Measurements from ENCODE around the gene LAMC2.

Gene LAMC2

DNA sequence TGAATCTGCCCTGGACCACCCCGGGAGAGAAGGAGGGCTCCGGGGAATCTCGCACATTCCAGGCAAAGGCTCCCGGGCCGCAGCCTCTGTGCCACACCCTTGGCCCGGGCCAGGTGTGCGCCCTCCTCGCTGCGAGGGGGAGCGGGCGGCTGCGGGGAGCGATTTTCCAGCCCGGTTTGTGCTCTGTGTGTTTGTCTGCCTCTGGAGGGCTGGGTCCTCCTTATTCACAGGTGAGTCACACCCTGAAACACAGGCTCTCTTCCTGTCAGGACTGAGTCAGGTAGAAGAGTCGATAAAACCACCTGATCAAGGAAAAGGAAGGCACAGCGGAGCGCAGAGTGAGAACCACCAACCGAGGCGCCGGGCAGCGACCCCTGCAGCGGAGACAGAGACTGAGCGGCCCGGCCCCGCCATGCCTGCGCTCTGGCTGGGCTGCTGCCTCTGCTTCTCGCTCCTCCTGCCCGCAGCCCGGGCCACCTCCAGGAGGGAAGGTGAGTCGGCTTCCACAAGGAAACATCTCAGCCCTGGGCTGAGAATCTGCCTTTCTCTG, at the start of gene LAMC2:
Gene LAMC2 (plus strand): TSS at position 324 of the 550 bp plus-strand sequence. CDS start 89 bp downstream, at position 413.
- TF ChIP-seq EGR1 (IDR thresholded peaks at IDR 0.05), result no peak
- peak; percentile 61; the same call in 1 of the 2 replicates for TF ChIP-seq ZBTB7A (IDR thresholded peaks at IDR 0.05; ENCODE audit: low read depth)
- TF ChIP-seq TCF12 (IDR thresholded peaks at IDR 0.05; ENCODE audit: low read depth), result peak; percentile 85
- no peak for TF ChIP-seq REST (IDR thresholded peaks at IDR 0.05; ENCODE audit: low read depth)
- TF ChIP-seq NFIC (IDR thresholded peaks at IDR 0.05), result no peak
- TF ChIP-seq CEBPB (IDR thresholded peaks at IDR 0.05), result no peak
- peak; percentile 49 for TF ChIP-seq USF1 (IDR thresholded peaks at IDR 0.05)
- TF ChIP-seq YY1 (IDR thresholded peaks at IDR 0.05; ENCODE audit: low read depth), result peak; percentile 75
- TF ChIP-seq, protein P1, sequence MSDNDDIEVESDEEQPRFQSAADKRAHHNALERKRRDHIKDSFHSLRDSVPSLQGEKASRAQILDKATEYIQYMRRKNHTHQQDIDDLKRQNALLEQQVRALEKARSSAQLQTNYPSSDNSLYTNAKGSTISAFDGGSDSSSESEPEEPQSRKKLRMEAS (IDR thresholded peaks at IDR 0.05), result peak; percentile 56
- no peak for TF ChIP-seq TAF1 (IDR thresholded peaks at IDR 0.05; ENCODE audit: low read depth)
- no peak for TF ChIP-seq CREB1 (IDR thresholded peaks at IDR 0.05; ENCODE audit: low read depth)
- TF ChIP-seq TEAD4 (IDR thresholded peaks at IDR 0.05), result peak; percentile 70
- peak; percentile 31; the same call in 1 of the 2 replicates for TF ChIP-seq RAD21 (IDR thresholded peaks at IDR 0.05; ENCODE audit: low read depth)
- no peak; the same call in 1 of the 2 replicates for TF ChIP-seq EP300 (IDR thresholded peaks at IDR 0.05; ENCODE audit: borderline replicate concordance)
- TF ChIP-seq FOXM1 (IDR thresholded peaks at IDR 0.05; ENCODE audit: borderline replicate concordance, low read depth), result no peak

GRCh38 chr1:183137782-183138181, 48.3 kb upstream of the LAMC2 start:
- TF ChIP-seq, protein P1 (IDR thresholded peaks at IDR 0.05), result no peak

- TF ChIP-seq, protein P1 (IDR thresholded peaks at IDR 0.05), result no peak
- TF ChIP-seq TCF12 (IDR thresholded peaks at IDR 0.05; ENCODE audit: low read depth) (no peak), CREB1 (IDR thresholded peaks at IDR 0.05; ENCODE audit: low read depth) (no peak), NFIC (IDR thresholded peaks at IDR 0.05) (no peak), FOXM1 (IDR thresholded peaks at IDR 0.05; ENCODE audit: borderline replicate concordance, low read depth) (no peak), CEBPB (IDR thresholded peaks at IDR 0.05) (no peak), RAD21 (IDR thresholded peaks at IDR 0.05; ENCODE audit: low read depth) (no peak), USF1 (IDR thresholded peaks at IDR 0.05) (no peak)
Observed at GRCh38 chr1:183138301-183138700, 47.8 kb upstream of the LAMC2 start.

GRCh38 chr1:183139281-183139942, 46.7 kb upstream of the LAMC2 start:
- TF ChIP-seq RAD21 (IDR thresholded peaks at IDR 0.05; ENCODE audit: low read depth), result no peak
- TF ChIP-seq NFIC (IDR thresholded peaks at IDR 0.05), result no peak
- TF ChIP-seq EGR1 (IDR thresholded peaks at IDR 0.05), result no peak
- no peak for TF ChIP-seq CREB1 (IDR thresholded peaks at IDR 0.05; ENCODE audit: low read depth)
- no peak for TF ChIP-seq TAF1 (IDR thresholded peaks at IDR 0.05; ENCODE audit: low read depth)
- TF ChIP-seq FOXM1 (IDR thresholded peaks at IDR 0.05; ENCODE audit: borderline replicate concordance, low read depth), result no peak
- TF ChIP-seq YY1 (IDR thresholded peaks at IDR 0.05; ENCODE audit: low read depth), result no peak
- TF ChIP-seq CEBPB (IDR thresholded peaks at IDR 0.05), result no peak
- TF ChIP-seq USF1 (IDR thresholded peaks at IDR 0.05), result no peak

DNA sequence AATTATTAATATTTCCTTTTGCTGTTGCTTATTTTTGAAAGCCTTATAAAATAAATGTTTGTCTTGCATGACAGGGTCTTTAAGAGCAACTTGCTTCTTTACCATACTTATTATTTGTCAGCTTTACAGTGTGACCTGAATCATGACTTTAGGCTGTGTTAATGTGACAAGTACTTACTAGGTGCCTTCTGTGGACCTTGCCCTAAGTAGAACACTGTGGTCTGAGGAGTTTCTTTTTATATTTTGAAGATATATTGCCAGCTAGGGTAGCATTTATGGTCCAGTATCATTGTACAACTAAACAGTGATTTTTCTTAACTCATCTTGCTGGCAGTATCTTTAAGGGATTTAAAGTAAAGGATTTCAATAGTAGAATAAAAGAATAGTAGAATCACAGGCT, 45.4 kb upstream of the LAMC2 start:
- no peak for TF ChIP-seq EP300 (IDR thresholded peaks at IDR 0.05; ENCODE audit: borderline replicate concordance)
- TF ChIP-seq USF1 (IDR thresholded peaks at IDR 0.05), result no peak
- TF ChIP-seq TEAD4 (IDR thresholded peaks at IDR 0.05), result no peak
- no peak for TF ChIP-seq CREB1 (IDR thresholded peaks at IDR 0.05; ENCODE audit: low read depth)
- no peak for TF ChIP-seq RAD21 (IDR thresholded peaks at IDR 0.05; ENCODE audit: low read depth)
- no peak for TF ChIP-seq EGR1 (IDR thresholded peaks at IDR 0.05)
- TF ChIP-seq, protein P1 (IDR thresholded peaks at IDR 0.05), result no peak
- TF ChIP-seq YY1 (IDR thresholded peaks at IDR 0.05; ENCODE audit: low read depth), result no peak
- TF ChIP-seq FOXM1 (IDR thresholded peaks at IDR 0.05; ENCODE audit: borderline replicate concordance, low read depth), result no peak

- no peak for TF ChIP-seq USF1 (IDR thresholded peaks at IDR 0.05)
- TF ChIP-seq ZBTB7A (IDR thresholded peaks at IDR 0.05; ENCODE audit: low read depth), result no peak
- TF ChIP-seq CEBPB (IDR thresholded peaks at IDR 0.05), result no peak
- TF ChIP-seq TCF12 (IDR thresholded peaks at IDR 0.05; ENCODE audit: low read depth), result no peak
- TF ChIP-seq NFIC (IDR thresholded peaks at IDR 0.05), result no peak
- no peak for TF ChIP-seq YY1 (IDR thresholded peaks at IDR 0.05; ENCODE audit: low read depth)
- no peak for TF ChIP-seq FOXM1 (IDR thresholded peaks at IDR 0.05; ENCODE audit: borderline replicate concordance, low read depth)
- TF ChIP-seq TAF1 (IDR thresholded peaks at IDR 0.05; ENCODE audit: low read depth), result no peak
- TF ChIP-seq EGR1 (IDR thresholded peaks at IDR 0.05), result no peak
- TF ChIP-seq, protein P1 (IDR thresholded peaks at IDR 0.05), result no peak
- no peak for TF ChIP-seq TEAD4 (IDR thresholded peaks at IDR 0.05)
- no peak for TF ChIP-seq REST (IDR thresholded peaks at IDR 0.05; ENCODE audit: low read depth)
Observed at GRCh38 chr1:183142171-183142570, 43.9 kb upstream of the LAMC2 start.
